Stimulated activated CD8-positive, alpha-beta memory T cell treated with anti-CD3 and anti-CD28 coated beads, Interleukin-15, amount 100 ng/mL, for 4 hours (primary cell): ENCODE measurements around the gene RPL7A.
A peak's percentile ranks its signal among the peaks of the same experiment; 100 is the strongest.
"Not testable (repeated sequence)": the region's sequence is repeated elsewhere in the genome, so short reads cannot be mapped to it uniquely, and the experiment has no call there.

Experiments
- DNase-seq, 2 donors: peaks; one replicate each; pipeline ENCODE4 v3.0.0-alpha.2; 2020; ENCODE audit warnings: low read depth in 2 of 2

The RPL7A gene

DNA sequence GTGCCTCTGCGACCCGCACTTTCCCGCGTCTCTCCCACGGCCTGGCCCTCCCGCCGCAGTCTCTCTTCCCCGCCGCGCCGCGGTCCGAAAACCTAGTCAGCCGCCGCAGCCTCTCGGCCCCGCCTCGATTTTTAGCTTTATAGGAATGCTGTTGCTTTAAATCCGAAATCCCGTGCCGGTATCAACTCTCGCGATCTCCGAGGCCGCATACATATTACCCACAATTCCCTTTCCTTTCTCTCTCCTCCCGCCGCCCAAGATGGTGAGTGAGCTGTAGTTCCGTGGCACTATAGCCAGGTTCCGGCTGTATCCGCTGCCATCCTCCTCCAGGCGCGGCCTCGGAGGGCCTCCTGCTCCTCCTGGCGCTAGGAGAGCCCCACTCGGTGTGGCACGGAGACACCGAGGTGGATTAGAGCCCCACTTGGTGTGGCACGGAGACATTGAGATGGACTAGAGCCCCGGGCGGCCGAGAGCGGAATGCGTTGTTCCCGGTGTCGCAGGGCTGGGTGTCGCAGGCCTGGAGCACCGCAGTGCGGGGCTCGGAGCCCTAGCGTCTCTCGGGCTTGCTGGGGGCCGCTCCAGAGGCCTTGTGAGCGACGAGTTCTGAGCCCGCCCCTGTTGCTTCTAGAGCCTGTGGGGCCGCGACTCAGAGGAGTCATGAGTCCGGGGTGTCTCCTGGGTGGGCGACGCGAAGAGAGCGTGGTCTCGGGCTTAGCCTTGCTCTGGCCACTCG, at the start of gene RPL7A, which contains the start of gene MED22:
TSS of gene RPL7A (plus strand) at position 234 of the 733 bp plus-strand sequence. CDS start at position 260, 26 bp downstream.
TSS of gene MED22 (minus strand) at position 147 of the 733 bp plus-strand sequence. CDS start 1,469 bp downstream, outside the sequence.
- peak; percentile 78 to 90 for DNase-seq

DNA sequence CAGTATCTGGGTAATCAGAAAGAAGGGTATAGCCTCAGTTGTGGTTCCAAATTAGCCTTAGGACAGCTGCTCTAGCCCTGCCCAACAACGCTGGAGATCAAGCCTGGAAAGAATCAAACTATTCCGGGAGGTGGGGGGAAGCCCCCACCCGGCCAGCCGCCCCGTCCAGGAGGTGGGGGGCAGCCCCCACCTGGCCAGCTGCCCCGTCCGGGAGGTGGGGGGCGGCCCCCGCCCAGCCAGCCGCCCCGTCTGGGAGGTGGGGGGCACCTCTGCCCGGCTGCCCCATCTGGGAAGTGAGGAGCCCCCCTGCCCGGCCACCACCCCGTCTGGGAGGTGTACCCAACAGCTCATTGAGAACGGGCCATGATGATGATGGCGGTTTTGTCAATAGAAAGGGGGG, 48.0 kb upstream of the RPL7A start:
- not testable (repeated sequence) for DNase-seq

DNA sequence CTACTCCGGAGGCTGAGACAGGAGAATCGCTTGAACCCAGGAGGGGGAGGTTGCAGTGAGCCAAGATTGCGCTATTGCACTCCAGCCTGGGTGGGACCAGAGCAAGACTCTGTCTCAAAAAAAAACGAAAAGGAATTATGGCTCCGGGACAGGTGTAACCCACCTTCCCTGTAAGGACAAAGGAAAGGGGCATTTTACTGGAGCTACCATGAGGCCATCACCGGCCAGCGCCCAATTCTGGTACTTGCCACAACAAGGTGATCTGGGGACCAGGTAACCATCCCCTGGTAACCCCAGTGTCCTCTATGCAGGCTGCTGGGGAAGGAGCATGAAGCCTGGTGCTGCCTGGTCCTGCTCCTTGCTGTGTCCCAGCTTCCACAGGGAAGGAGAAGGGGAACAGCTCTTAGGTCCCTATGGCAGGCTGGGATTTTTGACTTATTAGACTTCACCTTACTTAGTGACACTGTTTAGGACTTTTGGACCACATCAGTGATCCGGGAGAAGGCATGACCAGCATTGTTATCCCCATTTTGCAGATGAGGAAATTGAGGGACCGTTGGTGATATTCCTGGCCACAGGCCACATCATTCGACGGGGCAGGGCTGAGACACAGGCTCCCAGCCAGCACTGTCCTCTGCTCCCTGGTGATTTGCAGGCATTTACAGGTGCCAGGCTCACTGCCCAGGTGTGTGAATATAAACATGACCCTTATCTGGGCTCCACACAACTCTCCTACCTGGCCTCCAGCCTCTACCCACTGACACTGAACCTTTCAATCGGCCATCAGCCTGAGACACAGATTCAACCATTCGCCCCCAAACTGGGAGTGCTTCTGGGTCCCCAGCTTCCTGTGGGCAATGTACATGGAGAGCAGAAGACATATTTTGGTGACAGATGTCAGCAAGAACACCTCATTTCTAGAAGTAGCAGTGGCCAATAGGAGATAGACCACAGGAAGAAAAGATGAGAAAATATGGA, 46.5 kb upstream of the RPL7A start:
- no peak for DNase-seq

DNA sequence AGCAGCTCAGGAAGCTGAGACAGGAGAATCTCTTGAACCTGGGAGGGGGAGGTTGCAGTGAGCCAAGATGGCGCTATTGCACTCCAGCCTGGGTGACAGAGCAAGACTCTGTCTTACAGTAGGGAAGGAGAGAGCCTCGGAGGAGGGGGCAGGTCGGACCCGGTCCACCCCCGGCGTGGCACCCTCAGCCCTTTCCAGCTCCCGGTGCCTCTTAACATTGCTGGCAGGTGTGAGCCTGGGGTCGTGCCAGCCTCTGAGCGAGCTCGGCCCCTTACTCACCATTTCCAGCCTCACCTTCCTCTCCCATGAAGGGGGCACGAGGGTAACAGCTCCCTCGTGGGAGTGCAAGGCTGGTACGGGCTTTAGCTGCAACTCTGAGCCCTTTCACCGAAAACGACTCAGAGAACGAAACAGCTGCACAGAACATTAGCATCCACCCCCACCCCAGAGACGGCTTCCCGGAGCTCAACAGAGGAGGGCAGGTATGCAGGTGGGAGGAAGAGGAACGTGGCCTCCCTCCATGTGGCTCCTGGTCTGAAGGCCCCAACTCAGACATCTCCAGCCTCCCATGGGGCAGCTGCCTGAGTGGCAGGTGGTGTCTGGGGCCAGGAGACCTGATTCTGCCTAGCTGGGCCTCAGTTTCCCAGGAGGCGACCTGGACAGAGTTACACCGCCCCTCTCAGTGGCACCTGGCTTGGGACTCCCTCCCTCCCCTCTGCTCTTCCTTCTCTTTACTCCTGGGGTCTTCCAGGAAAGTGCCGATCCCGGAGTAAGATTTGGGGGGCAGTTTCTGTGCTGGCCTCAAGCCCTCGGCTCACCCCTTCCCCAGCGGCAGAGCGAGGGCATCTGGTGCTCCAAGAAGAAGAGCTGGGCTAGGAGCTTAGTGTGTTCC, 44.5 kb upstream of the RPL7A start:
- DNase-seq: no peak

DNA sequence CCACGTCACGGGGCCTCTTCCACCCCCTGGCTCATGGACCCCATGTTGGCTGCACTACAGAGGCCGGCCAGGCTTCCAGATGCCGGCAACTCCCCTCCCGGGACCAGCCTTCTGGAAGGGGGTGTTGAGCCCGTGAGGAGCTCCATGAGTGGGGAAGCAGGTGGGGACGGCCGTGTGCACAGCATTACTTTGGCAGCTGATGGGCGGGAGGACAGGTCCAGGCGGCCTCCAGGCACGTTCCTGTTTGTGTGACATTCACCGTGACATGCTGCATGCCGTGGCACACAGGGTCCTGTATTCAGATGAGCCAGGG, 43.9 kb upstream of the RPL7A start:
- DNase-seq: no peak

DNA sequence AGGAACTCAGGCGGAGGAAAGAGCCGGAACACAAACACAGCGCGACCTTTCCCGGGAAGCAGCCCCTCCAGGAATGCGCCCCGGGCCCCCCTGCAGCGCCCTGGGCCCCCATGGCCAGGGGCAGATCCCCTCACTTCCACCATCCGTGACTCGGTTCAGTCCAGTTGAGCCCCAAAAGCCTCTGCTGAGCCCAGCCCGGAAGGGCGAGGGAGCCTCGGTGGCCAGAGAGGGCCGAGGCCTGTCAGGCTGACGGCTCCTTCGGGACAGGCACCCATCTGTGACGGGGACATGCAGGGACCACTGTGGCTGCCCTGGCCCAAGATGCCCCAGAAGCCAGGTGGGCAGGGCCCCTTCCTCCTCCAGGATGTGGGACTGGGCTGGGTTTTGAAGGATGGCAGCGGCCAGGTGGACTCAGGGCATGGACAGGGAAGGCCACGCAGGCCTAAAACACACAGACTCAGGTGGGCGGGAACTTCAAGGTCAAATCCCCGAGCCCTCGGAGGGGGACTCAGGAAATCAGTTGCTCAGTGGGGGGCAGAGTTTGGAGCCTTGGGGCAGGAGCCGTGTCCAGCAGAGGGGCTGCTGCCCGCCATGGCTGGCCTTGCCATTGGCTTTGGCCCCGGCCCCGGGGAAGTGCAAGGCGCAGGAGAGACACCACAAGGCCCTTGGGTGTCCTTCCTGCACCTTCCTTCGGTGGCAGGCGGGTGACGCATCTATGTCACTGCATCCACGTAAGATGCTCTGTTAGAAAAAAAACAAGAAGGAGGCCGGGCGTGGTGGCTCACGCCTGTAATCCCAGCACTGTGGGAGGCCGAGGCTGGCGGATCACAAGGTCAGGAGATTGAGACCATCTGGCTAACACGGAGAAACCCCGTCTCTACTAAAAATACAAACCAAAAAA, 43.3 kb upstream of the RPL7A start:
- no peak for DNase-seq

DNA sequence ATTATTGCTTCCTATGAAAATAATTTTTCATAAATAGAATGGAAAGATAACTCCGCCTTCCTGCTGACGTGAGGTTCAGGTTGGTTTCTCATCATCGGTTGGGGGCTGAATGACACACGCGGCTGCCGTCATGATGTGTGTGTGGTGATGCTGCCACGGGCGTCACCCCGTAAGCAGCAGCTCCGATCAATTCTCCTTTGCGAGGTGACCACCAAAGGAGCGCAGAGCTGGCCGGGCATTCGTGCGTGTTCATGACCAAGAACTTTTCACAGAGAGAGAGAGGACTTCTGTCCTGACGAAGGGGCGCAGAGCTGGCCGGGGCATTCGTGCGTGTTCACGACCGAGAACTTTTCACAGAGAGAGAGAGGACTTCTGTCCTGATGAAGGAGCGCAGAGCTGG, 42.3 kb upstream of the RPL7A start:
- DNase-seq: no peak

DNA sequence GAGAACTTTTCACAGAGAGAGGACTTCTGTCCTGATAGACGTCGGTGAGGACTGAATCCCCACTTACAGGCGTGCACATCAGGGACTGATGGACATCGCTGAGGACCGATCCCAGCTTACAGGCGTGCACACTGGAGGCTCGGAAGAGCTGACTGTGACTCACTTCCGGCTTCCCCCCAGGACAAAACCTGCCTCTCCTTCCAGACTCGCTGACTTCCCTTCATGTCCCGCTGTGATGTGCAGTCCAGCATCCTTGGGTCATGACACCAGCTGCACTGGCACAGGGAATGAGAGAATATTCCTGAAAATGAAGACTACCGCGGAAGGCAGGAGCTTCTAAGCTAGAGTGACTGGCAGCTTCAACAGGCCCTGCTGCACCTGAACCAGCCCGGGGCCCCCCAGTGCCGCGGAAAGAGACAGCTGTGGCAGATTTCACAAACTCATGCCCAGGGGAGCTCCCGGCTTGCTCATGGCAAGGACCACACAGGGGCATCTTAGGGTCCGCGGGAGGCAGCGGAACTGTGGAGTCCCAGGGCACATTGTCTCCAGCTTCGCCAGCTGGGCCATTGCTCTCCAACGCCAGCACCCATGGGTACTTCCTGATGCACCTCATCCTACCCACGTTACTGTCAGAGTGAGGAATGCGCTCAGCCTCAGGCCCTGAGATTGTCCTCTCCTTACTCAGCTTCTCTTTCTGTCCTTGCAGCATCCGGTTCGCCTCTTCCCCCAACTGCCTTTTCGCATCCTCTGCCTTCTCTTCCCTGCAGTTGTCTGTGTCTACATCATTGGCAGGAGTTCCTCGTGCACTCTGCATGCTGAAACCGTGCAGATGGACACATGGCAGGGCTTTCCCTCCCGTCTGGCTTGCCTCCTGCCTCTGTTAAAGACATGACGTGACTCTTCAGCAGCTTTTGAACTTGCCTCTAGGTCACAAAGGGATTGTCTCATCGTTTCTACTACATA, 41.5 kb upstream of the RPL7A start:
- DNase-seq: no peak

DNA sequence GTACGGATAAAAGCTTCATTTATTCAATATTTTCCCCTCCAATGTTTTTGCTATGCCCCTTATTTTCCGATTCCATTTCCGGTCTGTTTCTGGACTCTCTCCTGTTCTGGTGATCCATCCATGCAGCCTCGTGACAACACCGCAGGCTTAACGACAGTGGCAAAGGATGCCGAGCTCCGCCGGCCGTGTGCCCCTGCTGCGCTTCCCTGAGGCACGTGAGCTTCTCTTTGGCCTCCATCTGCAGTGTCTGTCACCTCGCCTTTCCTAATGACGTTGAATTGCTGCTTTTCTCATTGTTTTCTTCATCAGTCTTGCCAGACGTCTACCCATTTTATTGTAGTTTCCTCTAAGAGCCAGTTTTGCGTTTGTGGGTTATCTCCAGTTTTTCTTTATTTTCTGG, 40.7 kb upstream of the RPL7A start:
- no peak for DNase-seq

DNA sequence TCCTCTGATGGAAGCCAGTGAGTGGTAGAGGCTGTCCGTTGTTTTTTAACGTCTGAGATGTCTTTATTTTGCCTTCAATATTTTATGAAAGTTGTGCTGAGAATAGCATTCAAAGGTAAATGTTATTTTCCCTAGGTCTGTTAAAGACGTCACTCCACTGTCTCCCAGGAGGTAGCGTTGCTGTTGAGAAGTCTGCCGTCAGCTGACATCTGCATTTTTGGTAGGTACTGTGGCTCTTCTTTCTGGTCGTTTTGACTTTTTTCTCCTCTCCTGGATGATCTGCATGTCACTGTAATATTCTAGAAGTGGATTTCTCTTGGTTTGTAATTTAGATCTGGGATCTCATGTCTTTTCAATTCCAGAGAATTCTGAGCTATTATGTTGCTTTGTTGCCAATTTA, 38.4 kb upstream of the RPL7A start:
- no peak for DNase-seq

DNA sequence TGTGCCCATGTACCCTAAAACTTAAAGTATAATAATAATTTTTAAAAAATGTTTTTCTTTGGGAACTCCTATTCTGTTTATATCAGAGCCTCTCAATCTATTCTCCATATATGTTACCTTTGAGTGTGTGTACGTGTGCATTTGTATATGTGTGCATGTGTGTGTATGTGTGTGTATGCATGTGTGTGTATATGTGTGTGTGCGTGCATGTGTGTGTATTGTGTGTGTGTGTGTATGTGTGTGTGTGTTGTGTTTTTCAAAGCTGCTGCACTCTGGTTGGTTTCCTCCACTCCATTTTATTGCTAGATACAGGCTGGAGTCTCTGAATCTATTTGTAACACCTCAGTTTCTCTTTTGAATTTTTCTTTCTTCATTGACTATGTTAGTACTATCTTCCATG, 32.0 kb upstream of the RPL7A start:
- DNase-seq: no peak

DNA sequence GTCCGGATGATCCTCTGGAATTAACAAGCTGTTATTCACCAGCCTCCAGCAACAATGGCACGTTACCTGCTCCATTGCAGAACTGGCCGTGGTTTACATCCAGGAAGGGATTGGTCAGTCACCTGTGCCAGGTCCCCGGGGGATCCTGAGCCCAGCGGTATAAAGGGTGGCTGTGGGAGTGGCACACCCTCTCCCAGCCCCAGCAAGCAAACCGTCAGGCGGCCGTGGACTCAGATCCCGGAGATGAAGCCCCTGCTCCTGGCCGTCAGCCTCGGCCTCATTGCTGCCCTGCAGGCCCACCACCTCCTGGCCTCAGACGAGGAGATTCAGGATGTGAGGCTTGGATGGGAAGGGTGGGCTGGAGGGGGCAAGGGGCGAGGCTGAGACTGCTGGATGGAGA, 30.5 kb upstream of the RPL7A start:
- DNase-seq: not testable (repeated sequence)

DNA sequence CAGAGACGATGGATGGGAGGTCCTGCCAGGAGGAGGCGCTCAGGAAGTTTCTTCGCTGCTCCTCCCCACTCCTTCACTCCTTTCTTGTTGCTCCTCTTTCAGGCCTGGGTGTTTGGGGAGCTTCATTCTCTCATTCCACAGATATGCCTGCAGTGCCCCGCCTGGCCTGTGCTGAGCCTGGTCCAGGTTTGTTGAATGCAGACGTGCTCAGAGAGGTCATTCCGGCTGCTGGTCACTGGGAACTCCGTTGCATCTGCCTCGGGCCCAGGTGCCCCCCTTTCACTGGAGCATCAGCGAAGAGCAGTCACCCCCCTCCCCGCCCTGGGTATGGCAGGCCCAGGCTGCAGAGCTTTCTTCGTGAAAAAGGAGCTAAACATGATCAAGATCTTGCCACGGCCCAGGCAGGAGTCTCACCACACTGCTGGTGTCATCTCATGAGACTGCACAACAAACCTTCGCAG, 27.6 kb upstream of the RPL7A start:
- no peak for DNase-seq

DNA sequence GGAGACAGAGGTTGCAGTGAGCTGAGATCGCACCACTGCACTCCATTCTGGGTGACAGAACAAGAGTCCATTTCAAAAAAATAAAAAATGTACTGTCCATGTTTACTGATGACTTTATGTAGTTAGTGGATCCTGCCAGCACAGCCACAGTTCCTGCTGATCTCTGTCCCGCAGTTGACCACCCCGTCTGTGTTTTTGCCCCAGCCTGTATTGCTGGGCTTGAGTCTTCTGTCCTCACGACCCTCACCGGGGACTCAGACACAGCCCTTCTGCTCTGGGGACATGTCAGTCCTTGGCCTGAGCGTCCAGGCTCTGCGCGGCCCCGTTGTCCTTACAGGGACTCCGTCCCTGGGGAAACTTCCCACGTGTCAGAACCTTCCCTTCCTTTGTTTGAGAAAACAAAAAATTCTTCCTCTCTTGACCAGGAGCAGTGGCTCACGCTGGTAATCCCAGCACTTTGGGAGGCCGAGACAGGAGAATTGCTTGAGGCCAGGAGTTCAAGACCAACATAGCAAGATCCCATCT, 26.5 kb upstream of the RPL7A start:
- no peak for DNase-seq

DNA sequence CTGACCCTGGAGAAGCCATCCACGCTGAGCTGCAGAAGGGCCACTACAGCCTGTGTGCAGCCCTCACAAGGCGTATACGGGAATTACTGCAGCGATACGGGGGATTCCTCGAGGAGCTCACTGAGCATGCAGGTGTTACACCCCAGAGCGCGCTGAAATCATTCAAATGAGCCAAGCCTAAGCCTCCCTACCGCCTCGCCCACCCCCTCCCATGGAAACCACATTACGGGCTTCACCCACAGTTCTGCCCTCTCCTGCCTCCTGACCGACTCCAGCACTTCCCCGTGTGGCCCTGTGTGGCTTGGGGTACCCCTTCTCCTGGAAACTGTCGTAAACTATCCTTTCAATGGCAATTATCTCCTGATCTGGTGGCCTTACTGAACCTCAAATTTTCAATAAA, 25.3 kb upstream of the RPL7A start:
- no peak for DNase-seq

DNA sequence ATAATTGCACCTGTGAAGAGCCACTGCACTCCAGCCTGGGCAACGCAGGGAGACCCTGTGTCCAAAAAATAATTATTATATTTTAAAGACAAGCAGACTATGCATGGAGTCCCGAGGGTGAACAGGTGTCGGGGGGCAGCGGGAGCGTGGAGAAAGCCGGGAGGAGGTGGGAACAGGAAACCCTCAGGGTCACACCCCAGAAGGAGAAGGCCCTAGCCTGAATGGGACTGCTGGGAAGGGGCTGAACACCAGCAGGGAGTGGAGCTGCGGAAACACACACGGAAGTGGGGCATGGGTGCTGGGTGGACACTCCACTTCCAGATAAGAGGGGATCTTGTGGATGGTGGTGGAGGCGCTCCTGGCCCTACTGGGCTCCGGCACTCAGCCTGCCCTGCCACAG, 24.8 kb upstream of the RPL7A start:
- DNase-seq: no peak

DNA sequence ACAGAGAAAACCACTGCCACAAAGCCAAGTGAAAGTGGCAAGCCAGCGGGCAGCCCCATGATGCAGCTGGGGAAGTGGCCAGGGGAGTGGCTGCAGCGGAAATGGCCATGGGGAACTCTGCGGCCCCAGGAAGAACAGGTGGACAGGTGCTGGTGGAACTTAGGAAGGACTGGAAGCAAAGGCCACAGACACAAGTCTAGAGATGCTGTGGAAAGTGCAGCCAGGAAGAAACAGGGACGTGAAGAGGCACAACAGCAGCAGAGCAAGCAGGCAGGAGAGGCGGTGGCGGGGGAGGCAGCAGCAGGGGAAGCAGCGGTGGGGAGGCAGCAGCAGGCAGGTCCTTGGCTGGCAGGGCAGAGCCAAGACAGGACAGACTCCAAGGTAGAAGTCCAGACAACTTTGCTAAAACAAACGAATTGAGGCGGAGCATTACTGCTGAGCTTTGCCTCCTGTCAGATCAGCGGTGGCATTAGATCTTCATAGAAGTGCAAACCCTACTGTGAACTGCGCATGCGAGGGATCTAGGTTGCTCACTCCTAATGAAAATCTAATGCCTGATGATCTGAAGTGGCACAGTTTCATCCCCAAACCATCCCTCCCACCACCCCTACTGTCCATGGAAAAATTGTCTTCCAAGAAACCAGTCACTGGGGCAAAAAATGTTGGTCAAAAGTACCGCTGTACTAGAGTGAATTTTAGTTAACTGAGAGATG, 23.9 kb upstream of the RPL7A start:
- DNase-seq: no peak

DNA sequence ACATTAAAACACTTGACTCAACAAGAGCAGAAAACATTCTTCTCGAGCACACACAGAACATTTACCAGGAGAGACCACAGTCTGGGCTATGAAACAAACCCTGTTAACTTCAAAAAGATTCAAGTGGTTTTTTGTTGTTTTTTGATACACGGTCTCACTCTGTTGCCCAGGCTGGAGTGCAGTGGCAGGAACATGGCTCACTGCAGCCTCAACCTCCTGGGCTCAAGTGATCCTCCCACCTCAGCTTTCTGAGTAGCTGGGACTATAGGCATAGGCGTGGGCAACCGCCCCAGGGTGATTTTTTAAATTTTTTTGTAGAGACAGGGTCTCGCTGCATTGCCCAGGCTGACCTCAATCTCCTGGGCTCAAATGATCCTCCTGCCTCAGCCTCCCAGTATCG, 21.0 kb upstream of the RPL7A start:
- DNase-seq: not testable (repeated sequence)
